Activated CD4-positive, alpha-beta T cell treated with anti-CD3 and anti-CD28 coated beads for 48 hours (primary cell): ENCODE data around the gene MEIS2.

ENCODE experiments used
- DNase-seq: peaks from one replicate; pipeline ENCODE4 v3.0.0-alpha.2; 2020

MEIS2 gene

GRCh38 chr15:37097144-37097919, 3.0 kb downstream of the MEIS2 start:
- no peak for DNase-seq

- no peak for DNase-seq
Observed at GRCh38 chr15:37096558-37097143, 3.7 kb downstream of the MEIS2 start.

- DNase-seq = no peak
Observed at GRCh38 chr15:37095770-37096557, 4.4 kb downstream of the MEIS2 start.

GRCh38 chr15:37094915-37095711, 5.2 kb downstream of the MEIS2 start:
- DNase-seq = no peak

- no peak for DNase-seq
Observed at GRCh38 chr15:37094333-37094914, 5.9 kb downstream of the MEIS2 start.

- DNase-seq = no peak
Observed at GRCh38 chr15:37093480-37094332, 6.6 kb downstream of the MEIS2 start.

- DNase-seq = no peak
Observed at GRCh38 chr15:37090543-37091175, 9.7 kb downstream of the MEIS2 start.

- no peak for DNase-seq
Observed at GRCh38 chr15:37088436-37088835, 11.9 kb downstream of the MEIS2 start.

GRCh38 chr15:37087131-37087588, 13.2 kb downstream of the MEIS2 start:
- no peak for DNase-seq

GRCh38 chr15:37086521-37086920, 13.8 kb downstream of the MEIS2 start:
- DNase-seq = no peak

GRCh38 chr15:37086120-37086519, 14.2 kb downstream of the MEIS2 start:
- no peak for DNase-seq

- DNase-seq = no peak
Observed at GRCh38 chr15:37084602-37085001, 15.7 kb downstream of the MEIS2 start.

GRCh38 chr15:37083610-37084009, 16.7 kb downstream of the MEIS2 start:
- no peak for DNase-seq

- no peak for DNase-seq
Observed at GRCh38 chr15:37081983-37082382, 18.4 kb downstream of the MEIS2 start.

GRCh38 chr15:37080261-37080921, 20.0 kb downstream of the MEIS2 start:
- DNase-seq = no peak

- DNase-seq = no peak
Observed at GRCh38 chr15:37079726-37080125, 20.6 kb downstream of the MEIS2 start.

GRCh38 chr15:37078566-37078965, 21.8 kb downstream of the MEIS2 start:
- DNase-seq = no peak

- DNase-seq = no peak
Observed at GRCh38 chr15:37077623-37078351, 22.6 kb downstream of the MEIS2 start.

- DNase-seq = no peak
Observed at GRCh38 chr15:37076543-37076942, 23.8 kb downstream of the MEIS2 start.

- DNase-seq = no peak
Observed at GRCh38 chr15:37075777-37076176, 24.6 kb downstream of the MEIS2 start.
